Mucosa of descending colon (tissue), 3 donors: ENCODE results near the gene SPRR2D. TPM values are rescaled to one million over a fixed set of nuclear protein-coding genes. Genes with fewer than 3 reads are reported as not detected.

Experiments used
- ATAC-seq: fragments of 200-7000 bp; cut with Tn5 transposase; one replicate; pipeline ENCODE4 v1.9.1; 2020; ENCODE audit warnings: mild to moderate bottlenecking, moderate library complexity
- DNase-seq, 3 donors: peaks; one replicate each; pipeline ENCODE4 v3.0.0-alpha.2; 2020
- H3K36me3 ChIP-seq: fragments of 200-600 bp; one replicate; pipeline ENCODE4 v1.8.0; 2021; ENCODE audit warnings: low read depth, mild to moderate bottlenecking
- H3K4me1 ChIP-seq: fragments of 200-600 bp; one replicate; pipeline ENCODE4 v1.8.0; 2021; ENCODE audit warnings: low read depth, mild to moderate bottlenecking
- H3K4me3 ChIP-seq: fragments of 200-600 bp; one replicate; pipeline ENCODE4 v1.8.0; 2021; ENCODE audit warnings: mild to moderate bottlenecking
- H3K9me3 ChIP-seq: fragments of 200-600 bp; one replicate; pipeline ENCODE4 v1.8.0; 2021; ENCODE audit warnings: mild to moderate bottlenecking
- CTCF ChIP-seq: fragments of 200-600 bp; IDR thresholded peaks from one replicate; pipeline ENCODE4 v1.8.0; 2022; ENCODE audit warnings: antibody characterized with exemption, mild to moderate bottlenecking
- intact Hi-C, 2 donors: fragments of 100-400 bp; cut with DNase I in 1 of 2; cut with micrococcal nuclease in 1 of 2; formaldehyde crosslinking; loops; one replicate each; pipeline versions ENCODE4 v1.11.0 to v1.11.1; 2022; cut with DNase I, micrococcal nuclease
- long read RNA-seq, 2 donors: library from polyadenylated mRNA; unstranded; transcript quantifications; one replicate each; pipeline ENCODE4 v2.0.0, GENCODE V29; 2019 to 2021
- total RNA-seq, 3 donors: library from RNA; stranded (reverse); fragmentation: NEBNext Ultra II Directional in 2 of 3; extraction: Animal tissue kit (Norgen Biotek cat#: 25700) in 2 of 3; gene quantifications; one replicate each; pipeline versions ENCODE4 v1.2.1 to v1.2.4, GENCODE V29; 2021 to 2023
- donor health status: DM: no; HTN: no; CAD: no; lungs with moderate emphysema.
- donor health status: DM: no; HTN: no; CAD: no.
- donor health status: DM: no; HTN: yes; CAD: no.

Gene SPRR2D
- total RNA-seq: under 1 TPM in 1 of 3 donors, not detected in 2; 0.41 TPM
- long read RNA-seq, donor 1: 0 reads
- long read RNA-seq, donor 2: 0 reads

- no peaks in the 10 kb centered on the region for H3K9me3 ChIP-seq
- no peak within 1 kb of the TSS for H3K4me3 ChIP-seq
- intact Hi-C loops: no loop called here
- DNase-seq (no peak), ATAC-seq (no peak)
- no peak for TF ChIP-seq CTCF
- no peaks in the 10 kb centered on the region for H3K4me1 ChIP-seq
- H3K36me3 ChIP-seq: no peaks in the 10 kb centered on the region
These were observed at the start of gene SPRR2D for GRCh38 chr1:153040950-153041631. TSS of gene SPRR2D (minus strand) at chr1:153041120. CDS start at chr1:153040346, 774 bp downstream.

- H3K4me3 ChIP-seq: no peak overlapping the region
- DNase-seq: no peak
- intact Hi-C loops: no loop called here
- no peak for ATAC-seq
- no peaks in the 10 kb centered on the region for H3K4me1 ChIP-seq
- no peaks in the 10 kb centered on the region for H3K36me3 ChIP-seq
- TF ChIP-seq CTCF: no peak
- H3K9me3 ChIP-seq: no peaks in the 10 kb centered on the region
These were observed 46.7 kb upstream of the SPRR2D start for GRCh38 chr1:153087652-153088051.

GRCh38 chr1:153081736-153082135, 40.8 kb upstream of the SPRR2D start:
- Histone ChIP-seq H3K4me1 (no peaks in the 10 kb centered on the region), H3K9me3 (no peaks in the 10 kb centered on the region), H3K36me3 (no peaks in the 10 kb centered on the region), H3K4me3 (no peak overlapping the region)
- DNase-seq (no peak), ATAC-seq (no peak)
- no peak for TF ChIP-seq CTCF
- intact Hi-C loops: no loop called here

- TF ChIP-seq CTCF: no peak
- intact Hi-C loops: no loop called here
- no peak for DNase-seq
- no peaks in the 10 kb centered on the region for H3K36me3 ChIP-seq
- no peak overlapping the region for H3K4me3 ChIP-seq
- H3K4me1 ChIP-seq: no peaks in the 10 kb centered on the region
- H3K9me3 ChIP-seq: no peaks in the 10 kb centered on the region
- ATAC-seq: no peak
These were observed 32.1 kb upstream of the SPRR2D start for GRCh38 chr1:153072806-153073726.

GRCh38 chr1:153071511-153071910, 30.6 kb upstream of the SPRR2D start, which contains the start of gene SPRR2B:
TSS of gene SPRR2B (minus strand) at chr1:153071611. CDS start at chr1:153070839, 772 bp downstream.
- Histone ChIP-seq H3K9me3 (no peaks in the 10 kb centered on the region), H3K36me3 (no peaks in the 10 kb centered on the region), H3K4me3 (no peak within 1 kb of the TSS), H3K4me1 (no peaks in the 10 kb centered on the region)
- intact Hi-C loops: no loop called here
- DNase-seq: no peak
- ATAC-seq: no peak
- no peak for TF ChIP-seq CTCF
